H1 (cell line): Measurements from ENCODE around the gene CMSS1. TPM values are rescaled to one million over a fixed set of nuclear protein-coding genes. Genes with fewer than 3 reads are reported as not detected.

Experiments used
- CEBPB ChIP-seq: IDR thresholded peaks from 2 replicates; pipeline ENCODE4 v1.6.1; 2012; ENCODE audit warnings: low read depth, low read length
- CHD7 ChIP-seq: fragments of 300-600 bp; sonication (generic); IDR thresholded peaks from 2 replicates; pipeline ENCODE4 v1.7.1; 2012; ENCODE audit warnings: low read length, moderate library complexity, mild to moderate bottlenecking, inconsistent platforms; ENCODE audit not compliant: insufficient replicate concordance
- CTBP2 ChIP-seq: IDR thresholded peaks from 2 replicates; pipeline ENCODE4 v1.7.0; 2011; ENCODE audit warnings: borderline replicate concordance, mild to moderate bottlenecking, moderate library complexity, mixed read lengths, low read length; ENCODE audit not compliant: insufficient read depth, insufficient read length
- ZNF274 ChIP-seq: IDR thresholded peaks from 2 replicates; pipeline ENCODE4 v1.7.0; 2012; ENCODE audit warnings: low read length, borderline replicate concordance; ENCODE audit errors: extremely low read depth
- polyA plus RNA-seq, 7 experiments: library from polyadenylated mRNA; depleted of rRNA in 3 of 7; stranded (reverse) in 5 of 7; unstranded in 2 of 7; fragments of >200 nt in 5 of 7; fragments of 200-250 nt in 2 of 7; gene quantifications; 1 replicate in 5 of 7; 2 replicates in 1 of 7; 4 replicates in 1 of 7; pipeline versions ENCODE4 v1.2.1 to v1.2.3, GENCODE V29; 2011 to 2013; ENCODE audit warnings: missing spikeins in 2 of 7, mixed read lengths in 2 of 7
- total RNA-seq: library from RNA; stranded (reverse); fragmentation: NEBNext Ultra II Directional; extraction: Animal tissue kit (Norgen Biotek cat#: 25700); gene quantifications from 2 replicates; pipeline ENCODE4 v1.2.1, GENCODE V29; 2021

CMSS1 gene
- total and polyA plus RNA-seq, 2 of the 8 experiments (the other 6 are each of a cell fraction or from before 2014, with no cell fraction given) = 15.2 to 75.1 TPM

GRCh38 chr3:99955773-99956562, 138.3 kb downstream of the CMSS1 start (continued):
- no peak for TF ChIP-seq CHD7
- no peak for TF ChIP-seq ZNF274
- no peak for TF ChIP-seq CEBPB
- TF ChIP-seq CTBP2 = no peak
